H1 (cell line): Measurements from ENCODE around the gene DLK2. TPM values are rescaled to one million over a fixed set of nuclear protein-coding genes. Genes with fewer than 3 reads are reported as not detected.

Experiments used
- CTCF ChIA-PET: fragments of 300-600 bp; sonication (Branson Sonifier 250); formaldehyde crosslinking; loops from one replicate; lab custom pipeline; 2021; ENCODE audit not compliant: partially characterized antibody; lab: Charles Lee
- POLR2A ChIA-PET: fragments of 300-600 bp; sonication (Branson Sonifier 250); formaldehyde crosslinking; loops from one replicate; lab custom pipeline; 2021; ENCODE audit warnings: inconsistent platforms; ENCODE audit not compliant: partially characterized antibody; lab: Charles Lee
- DNase-seq, 2 experiments: peaks; one replicate each; pipeline versions ENCODE4 v3.0.0 to v3.0.0-alpha.2; 2010 to 2022; ENCODE audit warnings: low spot score in 2 of 2, low read depth in 1 of 2, mixed read lengths in 1 of 2
- FAIRE-seq: peaks from 2 replicates; lab custom pipeline; 2011; peaks lifted over from hg19 to GRCh38; lab: Jason Lieb, UNC
- H2AFZ ChIP-seq: 2 replicates; pipeline ENCODE4 v1.8.1; 2012; ENCODE audit warnings: low read length, inconsistent platforms
- H2AK5ac ChIP-seq: 2 replicates; pipeline ENCODE4 v1.6.1; 2013; ENCODE audit warnings: low read depth, low read length
- H2BK120ac ChIP-seq: replicated peaks from 2 replicates; pipeline ENCODE3; 2013; ENCODE audit warnings: low read depth, low read length, inconsistent platforms
- H2BK12ac ChIP-seq: 2 replicates; pipeline ENCODE4 v1.6.1; 2013; ENCODE audit warnings: low read depth, low read length
- H2BK15ac ChIP-seq: 2 replicates; pipeline ENCODE4 v1.6.1; 2013; ENCODE audit warnings: low read length
- H2BK20ac ChIP-seq: 2 replicates; pipeline ENCODE4 v1.6.1; 2013; ENCODE audit warnings: low read length
- H2BK5ac ChIP-seq: 2 replicates; pipeline ENCODE4 v1.6.1; 2013; ENCODE audit warnings: low read depth, low read length
- H3K14ac ChIP-seq: 2 replicates; pipeline ENCODE4 v1.6.1; 2013; ENCODE audit warnings: inconsistent platforms; ENCODE audit not compliant: insufficient read length
- H3K18ac ChIP-seq: 2 replicates; pipeline ENCODE4 v1.6.1; 2013; ENCODE audit warnings: low read length; ENCODE audit errors: extremely low read depth
- H3K23ac ChIP-seq: 2 replicates; pipeline ENCODE4 v1.6.1; 2013; ENCODE audit warnings: inconsistent platforms; ENCODE audit not compliant: insufficient read length
- H3K23me2 ChIP-seq: 2 replicates; pipeline ENCODE4 v1.6.1; 2013; ENCODE audit warnings: low read depth, low read length
- H3K27ac ChIP-seq: 2 replicates; pipeline ENCODE4 v1.6.1; 2011; ENCODE audit warnings: low read depth, low read length, inconsistent platforms
- H3K27me3 ChIP-seq, 4 experiments: replicated peaks in 1 of 4; 1 replicate in 1 of 4; 2 replicates in 3 of 4; pipeline versions ENCODE4 v1.6.1 to v1.8.1; 2011 to 2013; ENCODE audit warnings: low read length in 3 of 4, mild to moderate bottlenecking in 3 of 4, inconsistent platforms in 2 of 4, mixed read lengths in 2 of 4, moderate library complexity in 1 of 4; ENCODE audit not compliant: control insufficient read depth in 3 of 4, insufficient read depth in 3 of 4; ENCODE audit errors: extremely low read depth in 1 of 4
- H3K36me3 ChIP-seq, 4 experiments: 2 replicates each; pipeline versions ENCODE4 v1.6.1 to v1.8.1; 2011 to 2013; ENCODE audit warnings: mild to moderate bottlenecking in 4 of 4, low read length in 3 of 4, moderate library complexity in 2 of 4, control low read depth in 1 of 4, inconsistent platforms in 1 of 4; ENCODE audit not compliant: insufficient read depth in 4 of 4, control insufficient read depth in 2 of 4
- H3K4ac ChIP-seq: replicated peaks from 2 replicates; pipeline ENCODE3; 2013; ENCODE audit warnings: low read length, low read depth, mixed read lengths, inconsistent platforms; ENCODE audit not compliant: insufficient read length
- H3K4me1 ChIP-seq, 4 experiments: replicated peaks in 1 of 4; 1 replicate in 1 of 4; 2 replicates in 3 of 4; pipeline versions ENCODE4 v1.6.1 to v1.8.1; 2011 to 2013; ENCODE audit warnings: low read length in 3 of 4, inconsistent platforms in 2 of 4, mixed read lengths in 1 of 4; ENCODE audit not compliant: insufficient read depth in 4 of 4, control insufficient read depth in 3 of 4
- H3K4me2 ChIP-seq, 2 experiments: 2 replicates each; pipeline versions ENCODE4 v1.6.1 to v1.8.1; 2011 to 2013; ENCODE audit warnings: low read depth in 2 of 2, low read length in 2 of 2, control low read depth in 1 of 2, inconsistent platforms in 1 of 2, mild to moderate bottlenecking in 1 of 2; ENCODE audit not compliant: insufficient read depth in 1 of 2
- H3K4me3 ChIP-seq, 4 experiments: fragments of 200-600, 300-600 bp in 1 of 4; sonication (generic), shearing (Covaris generic), sonication (Bioruptor Twin) in 1 of 4; 2 replicates each; pipeline versions ENCODE4 v1.5.1 to v1.8.1; 2011 to 2016; ENCODE audit warnings: low read length in 4 of 4, low read depth in 3 of 4, control low read depth in 2 of 4, inconsistent platforms in 2 of 4, mild to moderate bottlenecking in 2 of 4, mixed read lengths in 1 of 4, moderate library complexity in 1 of 4; ENCODE audit not compliant: insufficient read depth in 2 of 4; ENCODE audit errors: extremely low read depth in 1 of 4
- H3K56ac ChIP-seq: replicated peaks from 2 replicates; pipeline ENCODE3; 2013; ENCODE audit warnings: low read depth, mild to moderate bottlenecking, mixed read lengths, low read length, inconsistent platforms; ENCODE audit not compliant: insufficient read length
- H3K79me1 ChIP-seq: 2 replicates; pipeline ENCODE4 v1.6.1; 2013; ENCODE audit warnings: low read depth, low read length, control low read depth
- H3K79me2 ChIP-seq, 2 experiments: 2 replicates each; pipeline versions ENCODE4 v1.6.1 to v1.8.1; 2012 to 2013; ENCODE audit warnings: low read length in 2 of 2, mild to moderate bottlenecking in 2 of 2, inconsistent platforms in 1 of 2; ENCODE audit not compliant: insufficient read depth in 2 of 2, control insufficient read depth in 1 of 2
- H3K9ac ChIP-seq, 4 experiments: replicated peaks in 1 of 4; 1 replicate in 1 of 4; 2 replicates in 3 of 4; pipeline versions ENCODE4 v1.6.1 to v1.8.1; 2011 to 2013; ENCODE audit warnings: low read depth in 3 of 4, low read length in 3 of 4, control low read depth in 2 of 4, mild to moderate bottlenecking in 2 of 4, moderate library complexity in 2 of 4, inconsistent platforms in 1 of 4; ENCODE audit errors: extremely low read depth in 1 of 4
- H3K9me3 ChIP-seq, 2 experiments: 2 replicates each; pipeline versions ENCODE4 v1.6.1 to v1.8.1; 2012 to 2013; ENCODE audit warnings: mild to moderate bottlenecking in 2 of 2, moderate library complexity in 2 of 2, control low read depth in 1 of 2, inconsistent platforms in 1 of 2, low read depth in 1 of 2, low read length in 1 of 2, mixed read lengths in 1 of 2; ENCODE audit not compliant: insufficient read depth in 2 of 2
- H4K20me1 ChIP-seq, 2 experiments: replicated peaks in 1 of 2; 2 replicates each; pipeline versions ENCODE3 to v1.8.1; 2011 to 2013; ENCODE audit warnings: inconsistent platforms in 2 of 2, low read length in 2 of 2, mild to moderate bottlenecking in 1 of 2; ENCODE audit not compliant: insufficient read depth in 2 of 2, control insufficient read depth in 1 of 2
- H4K5ac ChIP-seq: 2 replicates; pipeline ENCODE4 v1.6.1; 2013; ENCODE audit warnings: low read length, low read depth, mixed read lengths, inconsistent platforms; ENCODE audit not compliant: insufficient read length
- H4K8ac ChIP-seq: 2 replicates; pipeline ENCODE4 v1.8.0; 2013; ENCODE audit warnings: mild to moderate bottlenecking, moderate library complexity, low read length, inconsistent platforms; ENCODE audit not compliant: insufficient read depth; ENCODE audit errors: extremely low read depth
- H4K91ac ChIP-seq: replicated peaks from 2 replicates; pipeline ENCODE3; 2013; ENCODE audit warnings: low read length, mixed read lengths, inconsistent platforms; ENCODE audit not compliant: insufficient read length
- CBX8 ChIP-seq: fragments of 300-800, 300-1000 bp; sonication (generic); IDR thresholded peaks from 2 replicates; pipeline ENCODE4 v1.7.1; 2016; ENCODE audit warnings: low read depth, low read length, borderline replicate concordance
- EP300 ChIP-seq, 2 experiments: IDR thresholded peaks; 1 replicate in 1 of 2; 2 replicates in 1 of 2; pipeline ENCODE4 v1.6.1; 2011 to 2012; ENCODE audit warnings: low read depth in 2 of 2, low read length in 2 of 2, mild to moderate bottlenecking in 2 of 2, borderline replicate concordance in 1 of 2, inconsistent platforms in 1 of 2, moderate library complexity in 1 of 2
- SP4 ChIP-seq: IDR thresholded peaks from 2 replicates; pipeline ENCODE4 v1.6.1; 2012; ENCODE audit warnings: low read length, inconsistent platforms
- WGBS, 2 experiments: shearing (Covaris generic) in 1 of 2; methylation state at CpG; one replicate each; pipeline versions ENCODE4 v1.1.6 to v1.1.7; 2013 to 2015; ENCODE audit warnings: low lambda C conversion rate in 2 of 2, mixed read lengths in 2 of 2, inconsistent platforms in 1 of 2, low coverage in 1 of 2, missing lambda C conversion rate in 1 of 2; ENCODE audit not compliant: insufficient replicate concordance in 2 of 2, insufficient coverage in 1 of 2, insufficient read length in 1 of 2; ENCODE audit errors: extremely low coverage in 1 of 2, missing lambda C conversion rate in 1 of 2; 5-methylcytosine and 5-hydroxymethylcytosine counted together
- polyA plus RNA-seq, 7 experiments: library from polyadenylated mRNA; depleted of rRNA in 3 of 7; stranded (reverse) in 5 of 7; unstranded in 2 of 7; fragments of >200 nt in 5 of 7; fragments of 200-250 nt in 2 of 7; gene quantifications; 1 replicate in 5 of 7; 2 replicates in 1 of 7; 4 replicates in 1 of 7; pipeline versions ENCODE4 v1.2.1 to v1.2.3, GENCODE V29; 2011 to 2013; ENCODE audit warnings: missing spikeins in 2 of 7, mixed read lengths in 2 of 7
- total RNA-seq: library from RNA; stranded (reverse); fragmentation: NEBNext Ultra II Directional; extraction: Animal tissue kit (Norgen Biotek cat#: 25700); gene quantifications from 2 replicates; pipeline ENCODE4 v1.2.1, GENCODE V29; 2021
- TF ChIP-seq, protein P1 (sequence below): IDR thresholded peaks from 2 replicates; pipeline ENCODE4 v1.6.1; 2011; ENCODE audit warnings: low read length, improper control_type of control experiment

The DLK2 gene
- total and polyA plus RNA-seq, 2 of the 8 experiments (the other 6 are each of a cell fraction or from before 2014, with no cell fraction given), result 0.37 to 0.80 TPM

GRCh38 chr6:43412541-43412940 is 42.8 kb downstream of the DLK2 start:
- POLR2A ChIA-PET, result no interaction called here
- peak overlapping the region; percentile 25; the same call in 1 of the 2 replicates for H4K8ac ChIP-seq
- WGBS, 2 experiments, result 74% methylated on average over 4 of the region's 5 CpGs; no CpG with 5 or more reads in 1 of the 2 experiments
- H3K4ac ChIP-seq, result no peak overlapping the region
- no peak overlapping the region for H3K4me2 ChIP-seq
- no peak overlapping the region for H3K9ac ChIP-seq
- no peak overlapping the region for H3K4me3 ChIP-seq
- H4K20me1 ChIP-seq, result no peaks in the 10 kb centered on the region
- no peaks in the 10 kb centered on the region for H3K79me1 ChIP-seq
- H2BK20ac ChIP-seq, result no peak overlapping the region
- no peak overlapping the region for H4K91ac ChIP-seq
- H2BK120ac ChIP-seq, result no peak overlapping the region
- no peak overlapping the region for H4K5ac ChIP-seq
- no peaks in the 10 kb centered on the region for H3K23me2 ChIP-seq
- H2BK5ac ChIP-seq, result no peak overlapping the region
- no peak for FAIRE-seq
- no peaks in the 10 kb centered on the region for H3K9me3 ChIP-seq
- H3K4me1 ChIP-seq, result no peaks in the 10 kb centered on the region
- H3K79me2 ChIP-seq, result no peaks in the 10 kb centered on the region
- H2BK12ac ChIP-seq, result no peak overlapping the region
- H2AFZ ChIP-seq, result no peak overlapping the region
- H3K18ac ChIP-seq, result no peak overlapping the region
- no peak for DNase-seq
- H3K14ac ChIP-seq, result no peak overlapping the region
- no peak overlapping the region for H3K27ac ChIP-seq
- CTCF ChIA-PET, result interaction anchor here (1.1 to 1.7 kb wide), 5 partner anchors 10 to 752 kb away, joined by 3 to 6 read pairs (median 3); partner anchors contain the start of gene ABCC10
- no peak overlapping the region for H3K23ac ChIP-seq
- no peaks in the 10 kb centered on the region for H3K36me3 ChIP-seq
- no peaks in the 10 kb centered on the region; a peak in 1 of 7 replicates for H3K27me3 ChIP-seq
- H2BK15ac ChIP-seq, result no peak overlapping the region
- no peak overlapping the region for H3K56ac ChIP-seq
- no peak overlapping the region for H2AK5ac ChIP-seq
- TF ChIP-seq CBX8, result no peak
- TF ChIP-seq SP4, result no peak
- TF ChIP-seq, protein P1, sequence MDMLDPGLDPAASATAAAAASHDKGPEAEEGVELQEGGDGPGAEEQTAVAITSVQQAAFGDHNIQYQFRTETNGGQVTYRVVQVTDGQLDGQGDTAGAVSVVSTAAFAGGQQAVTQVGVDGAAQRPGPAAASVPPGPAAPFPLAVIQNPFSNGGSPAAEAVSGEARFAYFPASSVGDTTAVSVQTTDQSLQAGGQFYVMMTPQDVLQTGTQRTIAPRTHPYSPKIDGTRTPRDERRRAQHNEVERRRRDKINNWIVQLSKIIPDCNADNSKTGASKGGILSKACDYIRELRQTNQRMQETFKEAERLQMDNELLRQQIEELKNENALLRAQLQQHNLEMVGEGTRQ, result no peak
- no peak for TF ChIP-seq EP300 (IDR thresholded peaks at IDR 0.05; ENCODE audit: borderline replicate concordance in 1 of 2, low read depth in 2 of 2, low read length in 2 of 2)
